A673 (cell line): ENCODE data around the gene SLC5A6. TPM values are rescaled to one million over a fixed set of nuclear protein-coding genes. Genes with fewer than 3 reads are reported as not detected.

Source experiments
- BruUV-seq: library from RNA; stranded (reverse); fragments of 400-500 nt; replicated peaks from 2 replicates; lab custom pipeline; 2021; lab: Mats Ljungman, UMichigan
- CTCF ChIA-PET: fragments of 300-600 bp; sonication (Branson Sonifier 250); formaldehyde crosslinking; loops from one replicate; lab custom pipeline; 2022; ENCODE audit warnings: antibody characterized with exemption; lab: Charles Lee
- POLR2A ChIA-PET: fragments of 300-600 bp; sonication (Branson Sonifier 250); formaldehyde crosslinking; loops from one replicate; lab custom pipeline; 2022; ENCODE audit warnings: antibody characterized with exemption; ENCODE audit not compliant: low non-redundant PET; lab: Charles Lee
- DNase-seq: peaks from one replicate; pipeline ENCODE4 v3.0.0-alpha.2; 2015; ENCODE audit warnings: low spot score
- H3K27ac ChIP-seq: fragments of 200-600 bp; sonication (generic); 2 replicates; pipeline ENCODE4 v1.5.1; 2016; ENCODE audit warnings: mixed run types, low read depth, mild to moderate bottlenecking, mixed read lengths, antibody characterized with exemption, low read length; ENCODE audit not compliant: poor library complexity, severe bottlenecking
- H3K27me3 ChIP-seq: fragments of 200-600 bp; sonication (generic); replicated peaks from 2 replicates; pipeline ENCODE4 v1.6.1; 2017; ENCODE audit warnings: mixed run types, low read depth, mild to moderate bottlenecking, mixed read lengths, antibody characterized with exemption, low read length; ENCODE audit not compliant: insufficient read depth, poor library complexity
- H3K36me3 ChIP-seq: fragments of 200-600 bp; sonication (generic); 2 replicates; pipeline ENCODE4 v1.6.1; 2016; ENCODE audit warnings: mixed run types, mild to moderate bottlenecking, mixed read lengths, antibody characterized with exemption, low read length; ENCODE audit not compliant: insufficient read depth, poor library complexity, severe bottlenecking
- H3K4me1 ChIP-seq: fragments of 200-600 bp; sonication (generic); 2 replicates; pipeline ENCODE4 v1.6.1; 2017; ENCODE audit warnings: mixed run types, mild to moderate bottlenecking, mixed read lengths, antibody characterized with exemption, low read length; ENCODE audit not compliant: insufficient read depth, poor library complexity, severe bottlenecking
- H3K4me3 ChIP-seq: fragments of 200-600 bp; sonication (generic); 2 replicates; pipeline ENCODE4 v1.5.1; 2016; ENCODE audit warnings: low read depth, mixed run types, mild to moderate bottlenecking, mixed read lengths, low read length; ENCODE audit not compliant: poor library complexity, severe bottlenecking
- H3K9me3 ChIP-seq: fragments of 200-600 bp; sonication (generic); 2 replicates; pipeline ENCODE4 v1.6.1; 2016; ENCODE audit warnings: mixed run types, low read depth, mild to moderate bottlenecking, mixed read lengths, antibody characterized with exemption, low read length; ENCODE audit not compliant: poor library complexity, severe bottlenecking
- EZH2 ChIP-seq: fragments of 200-600 bp; sonication (generic); IDR thresholded peaks from 2 replicates; pipeline ENCODE4 v1.6.1; 2017; ENCODE audit warnings: borderline replicate concordance, low read depth, mild to moderate bottlenecking, mixed read lengths, antibody characterized with exemption, low read length; ENCODE audit not compliant: poor library complexity, severe bottlenecking
- intact Hi-C: fragments of 100-400 bp; cut with micrococcal nuclease; formaldehyde crosslinking; loops from one replicate; pipeline ENCODE4 v1.10.0; 2022; ENCODE audit not compliant: unreplicated experiment
- total RNA-seq: library from RNA; stranded (reverse); gene quantifications from 2 replicates; pipeline ENCODE4 v1.2.3, GENCODE V29; 2021
- TF ChIP-seq, protein P1 (sequence below): fragments of 300-800, 200-600 bp; sonication (generic); conservative IDR thresholded peaks from 2 replicates; pipeline ENCODE4 v1.5.1; 2017; ENCODE audit warnings: low read depth, mild to moderate bottlenecking, antibody characterized with exemption, low read length, moderate library complexity, mixed read lengths

Gene SLC5A6
- total RNA-seq, 1 experiment from 2014 or later, result 515 TPM

DNA sequence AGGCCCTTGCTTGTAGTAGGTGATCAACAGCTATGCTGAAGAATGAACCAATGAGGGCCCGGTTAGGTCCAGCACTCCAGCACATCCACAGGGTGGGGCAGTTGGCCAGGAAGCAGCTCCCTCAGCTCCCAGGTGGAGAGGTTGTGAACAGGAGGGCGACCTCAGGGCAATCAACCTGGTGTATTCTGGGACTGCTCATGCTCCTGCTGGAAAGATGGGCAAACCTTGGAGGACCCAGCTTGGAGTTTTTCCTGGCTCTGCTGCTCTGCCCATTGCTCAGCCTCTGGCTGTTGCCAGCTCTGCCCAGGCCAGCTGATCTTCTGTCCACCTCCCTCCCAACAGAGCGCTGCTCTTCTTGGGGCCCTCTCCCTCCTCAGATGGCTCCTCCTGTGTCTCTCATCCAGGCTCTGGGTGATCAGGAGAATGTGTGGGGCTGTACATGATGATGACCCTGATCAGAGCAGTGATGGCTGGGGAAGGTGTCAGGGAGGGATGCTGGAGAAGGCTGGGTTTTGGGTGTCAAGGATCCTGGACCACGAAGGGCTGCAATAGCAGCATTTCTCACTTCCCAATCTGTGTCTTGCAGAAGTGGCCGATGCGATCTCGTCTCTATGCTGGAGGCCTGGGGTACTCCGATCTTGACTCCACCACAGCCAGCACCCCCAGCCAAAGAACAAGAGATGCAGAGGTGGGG is 59.8 kb downstream of the SLC5A6 start:
- Histone ChIP-seq H3K27ac (no peak overlapping the region), H3K4me1 (no peaks in the 10 kb centered on the region), H3K36me3 (no peaks in the 10 kb centered on the region), H3K27me3 (no peaks in the 10 kb centered on the region), H3K9me3 (no peaks in the 10 kb centered on the region), H3K4me3 (no peak overlapping the region)
- no TSS peak for BruUV-seq
- no peak for DNase-seq
- ChIA-PET CTCF (interaction anchor here (1.1 to 1.9 kb wide), 2 partner anchors 18 kb away, joined by 3 to 6 read pairs; no protein-coding TSS in a partner anchor), POLR2A (no interaction called here)
- TF ChIP-seq EZH2, result no peak
- TF ChIP-seq, protein P1, sequence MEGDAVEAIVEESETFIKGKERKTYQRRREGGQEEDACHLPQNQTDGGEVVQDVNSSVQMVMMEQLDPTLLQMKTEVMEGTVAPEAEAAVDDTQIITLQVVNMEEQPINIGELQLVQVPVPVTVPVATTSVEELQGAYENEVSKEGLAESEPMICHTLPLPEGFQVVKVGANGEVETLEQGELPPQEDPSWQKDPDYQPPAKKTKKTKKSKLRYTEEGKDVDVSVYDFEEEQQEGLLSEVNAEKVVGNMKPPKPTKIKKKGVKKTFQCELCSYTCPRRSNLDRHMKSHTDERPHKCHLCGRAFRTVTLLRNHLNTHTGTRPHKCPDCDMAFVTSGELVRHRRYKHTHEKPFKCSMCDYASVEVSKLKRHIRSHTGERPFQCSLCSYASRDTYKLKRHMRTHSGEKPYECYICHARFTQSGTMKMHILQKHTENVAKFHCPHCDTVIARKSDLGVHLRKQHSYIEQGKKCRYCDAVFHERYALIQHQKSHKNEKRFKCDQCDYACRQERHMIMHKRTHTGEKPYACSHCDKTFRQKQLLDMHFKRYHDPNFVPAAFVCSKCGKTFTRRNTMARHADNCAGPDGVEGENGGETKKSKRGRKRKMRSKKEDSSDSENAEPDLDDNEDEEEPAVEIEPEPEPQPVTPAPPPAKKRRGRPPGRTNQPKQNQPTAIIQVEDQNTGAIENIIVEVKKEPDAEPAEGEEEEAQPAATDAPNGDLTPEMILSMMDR, result no peak
- intact Hi-C loops, result loop anchor here (2.0 kb wide), 1 partner anchor 33 kb away; the partner anchor contains the start of gene CGREF1

DNA sequence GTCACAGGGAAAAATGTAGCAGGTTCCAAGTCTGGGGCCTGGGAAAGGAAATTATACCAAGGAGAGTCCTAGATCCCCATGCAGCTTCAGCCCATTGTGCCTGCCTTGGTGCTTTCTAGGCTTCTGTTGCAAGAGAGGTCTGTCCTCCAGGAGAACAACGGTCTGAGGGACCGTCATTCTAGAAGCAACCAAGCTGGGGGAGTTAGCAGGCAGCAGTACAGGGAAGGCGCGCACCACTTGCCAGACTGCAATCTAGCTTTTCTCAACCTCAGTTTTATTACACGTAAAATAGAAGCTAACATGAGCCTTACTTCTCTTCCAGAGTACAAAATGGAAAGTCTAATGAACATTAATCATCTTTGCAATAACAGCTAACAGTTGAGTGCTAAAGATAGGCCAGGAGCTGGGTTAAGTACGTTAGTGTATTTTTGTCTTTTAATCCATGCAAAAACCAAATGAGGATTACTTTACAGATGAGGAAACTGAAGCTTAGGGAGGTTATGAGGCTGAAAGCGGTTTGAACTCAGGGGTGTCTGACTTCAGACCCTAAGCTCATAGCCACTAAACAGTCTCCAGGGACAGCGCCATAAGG is 61.3 kb downstream of the SLC5A6 start:
- ChIA-PET CTCF (interaction anchor here (0.8 to 1.9 kb wide), 2 partner anchors 19 to 129 kb away, joined by 3 to 6 read pairs; no protein-coding TSS in a partner anchor), POLR2A (no interaction called here)
- intact Hi-C loops, result no loop called here
- no peak overlapping the region for H3K4me3 ChIP-seq
- no peaks in the 10 kb centered on the region for H3K36me3 ChIP-seq
- no peaks in the 10 kb centered on the region for H3K4me1 ChIP-seq
- no peak overlapping the region for H3K27ac ChIP-seq
- TF ChIP-seq, protein P1, result no peak
- no peak for TF ChIP-seq EZH2
- H3K27me3 ChIP-seq, result no peaks in the 10 kb centered on the region
- no peaks in the 10 kb centered on the region for H3K9me3 ChIP-seq
- no peak for DNase-seq
- no TSS peak for BruUV-seq

Other genes with a start within 250 kb of the SLC5A6 start
- gene MAPRE3, start 241.6 kb downstream of the SLC5A6 start, total RNA-seq, result 8.4 and 9.0 TPM in 2 replicates
- 76.7 and 77.8 TPM in 2 replicates for gene TMEM214, start 179.3 kb downstream of the SLC5A6 start, total RNA-seq
- gene AGBL5, start 160.6 kb downstream of the SLC5A6 start, total RNA-seq, result 64.1 and 72.8 TPM in 2 replicates
- 235 and 237 TPM in 2 replicates for gene OST4, start 140.6 kb downstream of the SLC5A6 start, total RNA-seq
- gene EMILIN1, start 133.7 kb downstream of the SLC5A6 start, total RNA-seq, result 31.0 and 46.8 TPM in 2 replicates
- 39.1 and 40.2 TPM in 2 replicates for gene KHK, start 125.5 kb downstream of the SLC5A6 start, total RNA-seq
- gene CGREF1, start 93.1 kb downstream of the SLC5A6 start, total RNA-seq, result 8.4 and 9.4 TPM in 2 replicates
- 0.22 TPM in 1 of 2 replicates, not detected in the other for gene ABHD1, start 88.5 kb downstream of the SLC5A6 start, total RNA-seq
- gene PREB, start 77.6 kb downstream of the SLC5A6 start, total RNA-seq, result 52.7 and 53.8 TPM in 2 replicates
- gene PRR30, start 72.9 kb downstream of the SLC5A6 start, total RNA-seq, result not detected in 2 replicates
- not detected in 2 replicates for gene TCF23, start 63.3 kb downstream of the SLC5A6 start, total RNA-seq
- 106 and 107 TPM in 2 replicates for gene ATRAID, start 227 bp downstream of the SLC5A6 start, total RNA-seq
- 194 and 210 TPM in 2 replicates for gene CAD, start 5.1 kb upstream of the SLC5A6 start, total RNA-seq
- 45.0 and 45.6 TPM in 2 replicates for gene SLC30A3, start 50.8 kb upstream of the SLC5A6 start, total RNA-seq
- 2.4 and 2.7 TPM in 2 replicates for gene DNAJC5G, start 63.2 kb upstream of the SLC5A6 start, total RNA-seq
- gene TRIM54, start 70.2 kb upstream of the SLC5A6 start, total RNA-seq, result 2.2 and 2.8 TPM in 2 replicates
- gene UCN, start 96.2 kb upstream of the SLC5A6 start, total RNA-seq, result 0.64 and 0.68 TPM in 2 replicates
- gene MPV17, start 110.8 kb upstream of the SLC5A6 start, total RNA-seq, result 63.4 and 66.3 TPM in 2 replicates
- 85.7 and 89.3 TPM in 2 replicates for gene GTF3C2, start 144.5 kb upstream of the SLC5A6 start, total RNA-seq
- 68.8 and 74.7 TPM in 2 replicates for gene EIF2B4, start 158.1 kb upstream of the SLC5A6 start, total RNA-seq
- 109 and 110 TPM in 2 replicates for gene SNX17, start 158.3 kb upstream of the SLC5A6 start, total RNA-seq
- 21.3 and 22.3 TPM in 2 replicates for gene ZNF513, start 168.5 kb upstream of the SLC5A6 start, total RNA-seq
- gene PPM1G, start 197.3 kb upstream of the SLC5A6 start, total RNA-seq, result 147 and 155 TPM in 2 replicates
- gene NRBP1, start 216.4 kb upstream of the SLC5A6 start, total RNA-seq, result 86.3 and 93.0 TPM in 2 replicates
- 2.6 and 3.4 TPM in 2 replicates for gene KRTCAP3, start 230.1 kb upstream of the SLC5A6 start, total RNA-seq